Mesenchymal stem cell (in vitro differentiated cells and primary cell): ENCODE results near the gene UBE2L3.
A peak's percentile ranks its signal among the peaks of the same experiment; 100 is the strongest.
"Not testable (repeated sequence)": the region's sequence is repeated elsewhere in the genome, so short reads cannot be mapped to it uniquely, and the experiment has no call there.

Experiments
- DNase-seq: peaks from one replicate; pipeline ENCODE4 v3.0.0-alpha.2; 2013
- H2AFZ ChIP-seq: one replicate; pipeline ENCODE4 v1.6.1; 2013; ENCODE audit warnings: low read depth, mild to moderate bottlenecking, control low read depth, inconsistent platforms, low read length, moderate library complexity
- H2AK5ac ChIP-seq: 2 replicates; pipeline ENCODE4 v1.6.1; 2013; ENCODE audit warnings: low read length, moderate library complexity, mild to moderate bottlenecking, inconsistent platforms; ENCODE audit not compliant: severe bottlenecking
- H2BK120ac ChIP-seq: one replicate; pipeline ENCODE4 v1.6.1; 2013; ENCODE audit warnings: low read depth, mild to moderate bottlenecking, inconsistent platforms, low read length, moderate library complexity
- H2BK12ac ChIP-seq, 2 experiments: one replicate each; pipeline ENCODE4 v1.6.1; 2013; ENCODE audit warnings: inconsistent platforms in 2 of 2, low read length in 2 of 2, mild to moderate bottlenecking in 2 of 2, moderate library complexity in 2 of 2, control low read depth in 1 of 2
- H2BK15ac ChIP-seq: one replicate; pipeline ENCODE4 v1.6.1; 2013; ENCODE audit warnings: mild to moderate bottlenecking, low read depth, inconsistent platforms; ENCODE audit not compliant: poor library complexity, severe bottlenecking
- H2BK5ac ChIP-seq: 2 replicates; pipeline ENCODE4 v1.6.1; 2013; ENCODE audit warnings: low read depth, mild to moderate bottlenecking, low read length, control low read depth, inconsistent platforms; ENCODE audit not compliant: poor library complexity, severe bottlenecking
- H3K14ac ChIP-seq, 2 experiments: one replicate each; pipeline ENCODE4 v1.6.1; 2013; ENCODE audit warnings: inconsistent platforms in 2 of 2, low read length in 2 of 2, control low read depth in 1 of 2, mild to moderate bottlenecking in 1 of 2, moderate library complexity in 1 of 2
- H3K18ac ChIP-seq, 2 experiments: one replicate each; pipeline ENCODE4 v1.6.1; 2013; ENCODE audit warnings: inconsistent platforms in 2 of 2, low read length in 2 of 2, control low read depth in 1 of 2, low read depth in 1 of 2, mild to moderate bottlenecking in 1 of 2
- H3K23ac ChIP-seq, 2 experiments: one replicate each; pipeline ENCODE4 v1.6.1; 2013; ENCODE audit warnings: inconsistent platforms in 2 of 2, low read length in 2 of 2, mild to moderate bottlenecking in 2 of 2, moderate library complexity in 2 of 2, control low read depth in 1 of 2
- H3K27ac ChIP-seq: 2 replicates; pipeline ENCODE4 v1.5.1; 2013; ENCODE audit warnings: mild to moderate bottlenecking, moderate library complexity, low read length, control low read depth, inconsistent platforms; ENCODE audit not compliant: poor library complexity, severe bottlenecking
- H3K27me3 ChIP-seq, 2 experiments: 2 replicates each; pipeline versions ENCODE4 v1.6.1 to v1.7.0; 2013; ENCODE audit warnings: low read length in 2 of 2, mild to moderate bottlenecking in 2 of 2, moderate library complexity in 2 of 2, control low read depth in 1 of 2, inconsistent platforms in 1 of 2; ENCODE audit not compliant: control insufficient read depth in 1 of 2, insufficient read depth in 1 of 2
- H3K36me3 ChIP-seq, 2 experiments: 2 replicates each; pipeline versions ENCODE4 v1.6.1 to v1.7.0; 2013; ENCODE audit warnings: low read length in 2 of 2, control low read depth in 1 of 2, inconsistent platforms in 1 of 2, low read depth in 1 of 2, mild to moderate bottlenecking in 1 of 2; ENCODE audit not compliant: insufficient read depth in 2 of 2, control insufficient read depth in 1 of 2
- H3K4ac ChIP-seq, 2 experiments: one replicate each; pipeline ENCODE4 v1.6.1; 2013; ENCODE audit warnings: inconsistent platforms in 2 of 2, low read length in 2 of 2, mild to moderate bottlenecking in 2 of 2, moderate library complexity in 2 of 2, control low read depth in 1 of 2, low read depth in 1 of 2
- H3K4me1 ChIP-seq: 2 replicates; pipeline ENCODE4 v1.6.1; 2013; ENCODE audit warnings: low read depth, low read length, control low read depth; ENCODE audit not compliant: control insufficient read depth, insufficient read depth
- H3K4me2 ChIP-seq: 2 replicates; pipeline ENCODE4 v1.6.1; 2013; ENCODE audit warnings: low read length, mild to moderate bottlenecking, inconsistent platforms; ENCODE audit not compliant: poor library complexity, severe bottlenecking
- H3K4me3 ChIP-seq, 2 experiments: 2 replicates each; pipeline versions ENCODE4 v1.5.1 to v1.7.0; 2013; ENCODE audit warnings: low read length in 2 of 2, mild to moderate bottlenecking in 2 of 2, control low read depth in 1 of 2, low read depth in 1 of 2; ENCODE audit not compliant: insufficient read depth in 1 of 2
- H3K79me1 ChIP-seq: replicated peaks from 2 replicates; pipeline ENCODE4 v1.6.1; 2013; ENCODE audit warnings: mild to moderate bottlenecking, control low read depth, low read length, inconsistent platforms; ENCODE audit not compliant: poor library complexity, severe bottlenecking
- H3K9ac ChIP-seq: 2 replicates; pipeline ENCODE4 v1.7.0; 2013; ENCODE audit warnings: mild to moderate bottlenecking, low read length, moderate library complexity
- H3K9me3 ChIP-seq: 2 replicates; pipeline ENCODE4 v1.7.0; 2013; ENCODE audit warnings: mild to moderate bottlenecking, low read length; ENCODE audit not compliant: control insufficient read depth
- H4K8ac ChIP-seq: one replicate; pipeline ENCODE4 v1.6.1; 2013; ENCODE audit warnings: inconsistent platforms, mild to moderate bottlenecking, low read length, moderate library complexity
- H4K91ac ChIP-seq: one replicate; pipeline ENCODE4 v1.6.1; 2013; ENCODE audit warnings: mild to moderate bottlenecking, low read length, inconsistent platforms
- WGBS: methylation state at CpG from one replicate; pipeline ENCODE4 v1.1.7; 2013; ENCODE audit warnings: mixed read lengths; 5-methylcytosine and 5-hydroxymethylcytosine counted together

UBE2L3 gene

DNA sequence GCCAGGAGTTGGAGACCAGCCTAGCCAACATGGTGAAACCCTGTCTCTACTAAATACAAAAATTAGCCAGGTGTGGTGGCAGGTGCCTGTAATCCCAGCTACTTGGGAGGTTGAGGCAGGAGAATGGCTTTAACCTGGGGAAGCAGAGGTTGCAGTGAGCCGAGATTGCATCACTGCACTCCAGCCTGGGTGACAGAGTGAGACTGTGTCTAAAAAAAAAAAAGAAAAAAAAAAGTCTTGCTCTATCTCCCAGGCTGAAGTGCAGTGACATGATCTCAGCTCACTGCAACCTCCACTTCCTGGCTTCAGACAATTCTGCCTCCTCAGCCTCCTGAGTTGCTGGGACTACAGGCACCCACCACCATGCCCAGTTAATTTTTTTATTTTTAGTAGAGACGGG is 69.9 kb downstream of the UBE2L3 start:
- not testable (repeated sequence) for H3K4ac ChIP-seq, H2BK5ac ChIP-seq, H3K9me3 ChIP-seq, H3K4me3 ChIP-seq, H3K36me3 ChIP-seq, H3K4me1 ChIP-seq, H4K91ac ChIP-seq, H3K27me3 ChIP-seq, H2AFZ ChIP-seq, H3K4me2 ChIP-seq, H3K14ac ChIP-seq, H3K27ac ChIP-seq, H2BK15ac ChIP-seq, H2AK5ac ChIP-seq, H3K23ac ChIP-seq, H3K79me1 ChIP-seq, DNase-seq, H3K9ac ChIP-seq, H4K8ac ChIP-seq, H3K18ac ChIP-seq, H2BK12ac ChIP-seq, H2BK120ac ChIP-seq
- 88% methylated on average over 1 of the region's 2 CpGs for WGBS

DNA sequence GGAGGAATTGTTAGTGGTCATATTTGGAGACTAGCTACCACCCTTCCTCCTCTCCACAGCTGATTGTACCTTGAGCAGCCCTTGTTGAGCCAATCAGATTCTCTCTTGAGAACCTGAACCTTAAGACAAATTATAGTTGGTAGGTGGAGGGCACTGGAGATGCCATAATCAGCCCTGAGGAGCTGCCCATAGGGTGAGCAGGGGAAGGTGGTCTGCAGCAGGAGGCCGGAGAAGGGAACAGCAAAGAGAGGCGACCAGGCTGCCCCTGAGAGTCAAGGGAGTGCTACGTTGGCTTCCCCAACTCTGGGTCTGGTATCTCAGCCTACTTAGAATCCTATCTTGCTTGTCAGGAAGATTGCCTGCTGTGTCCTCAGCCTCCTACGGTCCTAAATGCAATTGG is 71.8 kb downstream of the UBE2L3 start:
- H3K18ac ChIP-seq: no peak overlapping the region
- no peak overlapping the region for H4K8ac ChIP-seq
- no peak overlapping the region for H4K91ac ChIP-seq
- H2BK5ac ChIP-seq: no peak overlapping the region
- no peak overlapping the region for H2BK120ac ChIP-seq
- no peak overlapping the region for H3K4me3 ChIP-seq
- H2BK15ac ChIP-seq: no peak overlapping the region
- no peak overlapping the region for H2AFZ ChIP-seq
- H3K23ac ChIP-seq: no peak overlapping the region
- no peak overlapping the region for H2AK5ac ChIP-seq
- peaks cover 0 to 6% of the 10 kb centered on the region in 2 experiments for H3K36me3 ChIP-seq
- no peaks in the 10 kb centered on the region for H3K9me3 ChIP-seq
- peaks cover 17% of the 10 kb centered on the region for H3K4me1 ChIP-seq
- no peak overlapping the region for H3K27ac ChIP-seq
- peaks cover 0 to 4% of the 10 kb centered on the region in 2 experiments for H3K27me3 ChIP-seq
- H3K79me1 ChIP-seq: peaks cover 17% of the 10 kb centered on the region
- no peak overlapping the region for H3K14ac ChIP-seq
- no peak for DNase-seq
- H3K9ac ChIP-seq: no peak overlapping the region
- no peak overlapping the region for H2BK12ac ChIP-seq
- WGBS: 68% methylated on average over 4 of the region's 4 CpGs
- no peak overlapping the region for H3K4me2 ChIP-seq
- peak overlapping the region in 1 of 2 experiments; percentile 15 for H3K4ac ChIP-seq

DNA sequence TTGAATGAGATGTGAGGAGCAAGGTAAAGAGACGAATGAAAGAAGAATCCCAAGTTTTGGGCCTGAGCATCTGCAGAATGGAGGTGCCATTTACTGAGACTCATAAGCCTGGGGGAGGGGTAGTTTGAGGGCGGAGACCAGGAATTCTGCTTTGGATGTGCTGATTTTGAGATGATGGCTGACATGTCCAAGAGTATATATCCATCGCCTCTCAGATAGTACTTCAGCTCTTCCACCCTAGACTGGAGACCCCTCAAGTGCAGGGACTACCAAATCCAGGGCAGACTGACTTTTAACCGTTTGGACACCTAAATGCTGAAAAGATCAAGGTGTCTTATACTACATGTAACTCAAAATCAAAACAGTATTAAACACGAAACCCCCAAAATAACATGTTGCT is 73.3 kb downstream of the UBE2L3 start:
- Histone ChIP-seq H3K23ac (no peak overlapping the region), H3K36me3 (peaks cover 0 to 12% of the 10 kb centered on the region in 2 experiments), H2BK120ac (no peak overlapping the region), H2AK5ac (peak overlapping the region; percentile 29), H3K14ac (no peak overlapping the region), H2BK12ac (no peak overlapping the region), H3K9me3 (no peaks in the 10 kb centered on the region), H2AFZ (peak overlapping the region; percentile 42), H3K18ac (no peak overlapping the region), H3K4me2 (no peak overlapping the region), H3K4ac (peak overlapping the region in 1 of 2 experiments; percentile 67), H3K4me3 (no peak overlapping the region), H3K4me1 (peaks cover 17% of the 10 kb centered on the region), H3K9ac (peak overlapping the region; percentile 85), H3K27me3 (peaks cover 0 to 3% of the 10 kb centered on the region in 2 experiments), H3K27ac (no peak overlapping the region), H2BK15ac (no peak overlapping the region), H2BK5ac (no peak overlapping the region), H4K91ac (no peak overlapping the region), H3K79me1 (peaks cover 17% of the 10 kb centered on the region), H4K8ac (no peak overlapping the region)
- 96% methylated on average over 4 of the region's 5 CpGs for WGBS
- no peak for DNase-seq

DNA sequence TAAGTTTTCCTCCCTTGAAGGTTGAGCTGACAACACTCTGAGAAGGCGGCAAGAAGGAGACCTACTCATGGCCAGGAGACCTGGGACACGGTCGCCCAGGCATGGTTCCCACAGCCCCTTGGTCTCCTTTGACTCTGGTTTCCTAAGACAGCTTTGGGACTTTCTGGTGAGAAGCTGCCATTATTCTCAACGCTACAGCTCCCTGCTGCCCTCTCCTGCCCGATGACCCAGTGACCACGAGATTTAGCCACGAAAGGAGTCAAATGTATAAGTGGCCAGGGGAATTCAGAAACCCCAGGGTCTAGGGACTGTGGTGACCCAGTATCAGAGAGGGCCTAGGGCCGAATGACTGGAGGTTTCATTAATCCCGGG is 73.9 kb downstream of the UBE2L3 start:
- no peak overlapping the region for H3K23ac ChIP-seq
- no peak overlapping the region for H4K8ac ChIP-seq
- DNase-seq: peak; percentile 85
- H3K9me3 ChIP-seq: no peaks in the 10 kb centered on the region
- no peak overlapping the region for H3K14ac ChIP-seq
- H3K18ac ChIP-seq: no peak overlapping the region
- no peak overlapping the region for H3K27ac ChIP-seq
- H2BK15ac ChIP-seq: no peak overlapping the region
- H2AFZ ChIP-seq: peak overlapping the region; percentile 99
- peaks cover 0 to 16% of the 10 kb centered on the region in 2 experiments for H3K36me3 ChIP-seq
- peak overlapping the region; percentile 85 for H3K9ac ChIP-seq
- H3K4me1 ChIP-seq: peaks cover 17% of the 10 kb centered on the region
- no peak overlapping the region for H2BK12ac ChIP-seq
- no peak overlapping the region for H2BK120ac ChIP-seq
- H3K4me3 ChIP-seq: peak overlapping the region; percentile 59 to 88
- WGBS: 9% methylated on average over 9 of the region's 9 CpGs
- H3K79me1 ChIP-seq: peaks cover 17% of the 10 kb centered on the region
- no peaks in the 10 kb centered on the region for H3K27me3 ChIP-seq
- H2BK5ac ChIP-seq: no peak overlapping the region
- H2AK5ac ChIP-seq: no peak overlapping the region
- H3K4ac ChIP-seq: no peak overlapping the region
- H3K4me2 ChIP-seq: peak overlapping the region; percentile 99
- H4K91ac ChIP-seq: no peak overlapping the region
